Iris pigment epithelial cell (primary cell): Measurements from ENCODE around the gene MTA1.

Source experiments
- DNase-seq: peaks from one replicate; pipeline ENCODE4 v3.0.0-alpha.2; 2011; ENCODE audit warnings: low read depth

The MTA1 gene

GRCh38 chr14:105410642-105411016, 9.0 kb upstream of the MTA1 start:
- no peak for DNase-seq

GRCh38 chr14:105411017-105411941, 8.3 kb upstream of the MTA1 start:
- DNase-seq, result peak; percentile 42

GRCh38 chr14:105411985-105412770, 7.4 kb upstream of the MTA1 start:
- DNase-seq, result no peak

- DNase-seq, result no peak
Measured at GRCh38 chr14:105412771-105413543, 6.7 kb upstream of the MTA1 start.

GRCh38 chr14:105413544-105413886, 6.1 kb upstream of the MTA1 start:
- DNase-seq, result no peak

GRCh38 chr14:105414456-105415371, 4.9 kb upstream of the MTA1 start:
- peak; percentile 73 for DNase-seq

- DNase-seq, result no peak
Measured at GRCh38 chr14:105415481-105416428, 3.9 kb upstream of the MTA1 start.

- no peak for DNase-seq
Measured at GRCh38 chr14:105416671-105417070, 3.0 kb upstream of the MTA1 start.

- no peak for DNase-seq
Measured at GRCh38 chr14:105417690-105418121, 1.9 kb upstream of the MTA1 start.

- no peak for DNase-seq
Measured at GRCh38 chr14:105418269-105419194, 1.1 kb upstream of the MTA1 start.

GRCh38 chr14:105420101-105420973, 710 bp downstream of the MTA1 start:
- no peak for DNase-seq

- no peak for DNase-seq
Measured at GRCh38 chr14:105420974-105421674, 1.5 kb downstream of the MTA1 start.

- no peak for DNase-seq
Measured at GRCh38 chr14:105421723-105422615, 2.3 kb downstream of the MTA1 start.

- DNase-seq, result no peak
Measured at GRCh38 chr14:105422695-105423487, 3.3 kb downstream of the MTA1 start.

GRCh38 chr14:105423488-105424195, 4.0 kb downstream of the MTA1 start:
- DNase-seq, result no peak
